WI38 (cell line): Measurements from ENCODE around the gene GHITM.
"Not testable (repeated sequence)": the region's sequence is repeated elsewhere in the genome, so short reads cannot be mapped to it uniquely, and the experiment has no call there.

Source experiments
- H3K4me3 ChIP-seq: 2 replicates; pipeline ENCODE4 v1.5.1; 2011; ENCODE audit warnings: low read depth, mild to moderate bottlenecking, control low read depth, low read length
- TF ChIP-seq, protein P1 (sequence below): IDR thresholded peaks from 2 replicates; pipeline ENCODE4 v1.5.1; 2012; ENCODE audit warnings: low read depth, mild to moderate bottlenecking, control low read depth, low read length

The GHITM gene

DNA sequence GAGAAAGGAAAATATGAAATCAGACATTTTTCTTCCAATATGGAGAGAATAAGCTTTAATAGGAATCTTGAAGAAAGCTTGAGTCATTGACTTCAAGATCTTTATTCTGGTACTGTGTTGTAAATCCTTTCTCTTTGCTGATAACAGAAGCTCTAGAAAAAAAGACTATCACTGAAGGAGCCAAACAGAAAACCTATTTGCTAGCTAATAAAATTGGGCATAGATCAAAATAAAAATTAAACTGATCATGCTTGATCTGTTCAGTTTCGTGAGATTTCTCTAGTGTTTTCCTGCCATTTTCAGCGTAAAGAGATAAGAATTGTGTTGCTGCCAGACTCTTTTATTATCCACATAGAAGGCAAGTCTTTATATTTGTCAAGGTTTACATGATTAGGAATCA is 1.5 kb upstream of the GHITM start:
- TF ChIP-seq, protein P1, sequence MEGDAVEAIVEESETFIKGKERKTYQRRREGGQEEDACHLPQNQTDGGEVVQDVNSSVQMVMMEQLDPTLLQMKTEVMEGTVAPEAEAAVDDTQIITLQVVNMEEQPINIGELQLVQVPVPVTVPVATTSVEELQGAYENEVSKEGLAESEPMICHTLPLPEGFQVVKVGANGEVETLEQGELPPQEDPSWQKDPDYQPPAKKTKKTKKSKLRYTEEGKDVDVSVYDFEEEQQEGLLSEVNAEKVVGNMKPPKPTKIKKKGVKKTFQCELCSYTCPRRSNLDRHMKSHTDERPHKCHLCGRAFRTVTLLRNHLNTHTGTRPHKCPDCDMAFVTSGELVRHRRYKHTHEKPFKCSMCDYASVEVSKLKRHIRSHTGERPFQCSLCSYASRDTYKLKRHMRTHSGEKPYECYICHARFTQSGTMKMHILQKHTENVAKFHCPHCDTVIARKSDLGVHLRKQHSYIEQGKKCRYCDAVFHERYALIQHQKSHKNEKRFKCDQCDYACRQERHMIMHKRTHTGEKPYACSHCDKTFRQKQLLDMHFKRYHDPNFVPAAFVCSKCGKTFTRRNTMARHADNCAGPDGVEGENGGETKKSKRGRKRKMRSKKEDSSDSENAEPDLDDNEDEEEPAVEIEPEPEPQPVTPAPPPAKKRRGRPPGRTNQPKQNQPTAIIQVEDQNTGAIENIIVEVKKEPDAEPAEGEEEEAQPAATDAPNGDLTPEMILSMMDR, result no peak
- no peak overlapping the region for H3K4me3 ChIP-seq

DNA sequence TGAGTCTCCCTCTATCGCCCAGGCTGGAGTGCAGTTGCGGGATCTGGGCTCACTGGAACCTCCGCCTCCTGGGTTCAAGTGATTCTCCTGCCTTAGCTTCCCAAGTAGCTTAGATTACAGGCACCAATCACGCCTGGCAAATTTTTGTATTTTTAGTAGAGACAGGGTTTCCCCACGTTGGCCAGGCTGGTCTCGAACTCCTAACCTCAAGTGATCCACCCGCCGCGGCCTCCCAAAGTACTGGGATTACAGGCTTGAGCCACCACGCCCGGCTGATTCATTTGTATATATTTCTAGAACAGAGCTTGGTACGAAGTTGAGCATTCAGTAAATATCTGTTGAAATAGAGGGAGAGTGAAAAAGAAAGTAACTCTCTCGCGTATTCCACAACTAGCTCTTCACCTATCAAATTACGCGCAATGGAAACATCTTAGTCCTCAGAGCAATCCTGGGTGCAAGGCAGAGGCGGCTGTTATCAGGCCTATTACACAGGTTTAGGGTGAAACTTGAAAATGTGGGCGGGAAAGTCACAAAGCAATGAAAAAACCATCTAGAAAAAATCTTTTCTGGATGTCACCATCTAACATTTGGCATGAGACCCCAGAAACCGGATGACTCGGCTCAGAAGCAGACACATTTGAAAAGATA is 707 bp upstream of the GHITM start:
- TF ChIP-seq, protein P1, result no peak
- peak overlapping the region; percentile 81 for H3K4me3 ChIP-seq

DNA sequence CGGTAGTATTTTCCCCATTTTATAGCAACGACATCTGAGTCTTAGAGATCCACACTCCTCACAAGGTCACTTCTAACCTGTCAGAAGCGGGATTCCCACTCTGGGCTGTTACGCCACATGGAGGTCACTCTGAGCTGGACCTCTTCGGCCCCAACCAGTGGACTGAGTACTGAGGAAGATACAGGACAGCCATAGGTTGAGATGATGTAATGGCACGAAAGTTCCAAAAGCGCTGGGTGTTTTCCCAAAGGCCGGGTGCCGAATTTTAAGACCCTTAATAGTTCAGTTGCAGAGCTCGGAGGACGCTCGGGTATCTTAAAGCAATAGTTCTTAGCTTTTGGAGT is 699 bp downstream of the GHITM start:
- H3K4me3 ChIP-seq, result peak overlapping the region; percentile 81
- TF ChIP-seq, protein P1, result no peak

DNA sequence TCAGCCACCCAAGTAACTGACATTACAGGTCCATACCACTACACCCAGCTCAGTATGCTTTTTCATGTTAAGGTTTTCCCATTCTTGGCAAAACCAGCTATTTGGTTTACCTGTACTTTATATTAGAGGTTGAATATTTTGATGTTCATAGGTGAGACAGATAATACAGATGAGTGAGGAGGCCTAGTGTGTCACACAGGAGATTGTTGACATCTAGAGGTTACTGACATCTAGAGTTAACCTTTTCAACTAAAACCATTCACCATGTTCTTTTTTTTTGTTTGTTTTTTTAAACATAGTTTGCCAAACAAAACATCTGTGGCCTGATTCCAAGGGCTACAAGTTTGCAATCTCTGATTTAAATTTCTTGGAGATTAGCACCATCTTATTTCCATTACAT is 8.0 kb downstream of the GHITM start:
- H3K4me3 ChIP-seq, result no peak overlapping the region
- TF ChIP-seq, protein P1, result no peak

DNA sequence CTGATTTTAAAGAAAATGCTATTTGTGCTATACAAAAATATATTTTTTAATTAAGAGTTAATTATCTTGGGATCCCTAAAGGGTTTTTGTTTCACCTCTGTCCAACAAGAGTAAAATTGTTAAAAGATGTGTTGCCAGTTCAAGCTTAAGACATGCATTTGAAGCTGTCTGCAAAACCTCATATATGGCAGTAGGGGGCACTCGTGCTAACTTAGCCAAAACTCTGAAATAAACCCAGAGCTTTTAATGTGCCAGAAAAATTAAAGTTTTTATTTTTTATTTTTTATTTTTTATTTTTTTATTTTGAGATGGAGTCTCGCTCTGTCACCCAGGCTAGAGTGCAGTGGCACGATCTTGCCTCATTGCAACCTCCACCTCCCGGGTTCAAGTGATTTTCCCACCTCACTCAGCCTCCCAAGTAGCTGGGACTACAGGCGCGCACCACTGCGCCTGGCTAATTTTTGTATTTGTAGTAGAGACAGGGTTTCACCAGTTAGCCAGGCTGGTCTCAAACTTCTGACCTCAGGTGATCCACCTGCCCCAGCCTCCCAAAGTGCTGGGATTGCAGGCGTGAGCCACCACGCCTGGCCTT is 8.8 kb downstream of the GHITM start:
- not testable (repeated sequence) for H3K4me3 ChIP-seq
- TF ChIP-seq, protein P1, result peak; percentile 73

DNA sequence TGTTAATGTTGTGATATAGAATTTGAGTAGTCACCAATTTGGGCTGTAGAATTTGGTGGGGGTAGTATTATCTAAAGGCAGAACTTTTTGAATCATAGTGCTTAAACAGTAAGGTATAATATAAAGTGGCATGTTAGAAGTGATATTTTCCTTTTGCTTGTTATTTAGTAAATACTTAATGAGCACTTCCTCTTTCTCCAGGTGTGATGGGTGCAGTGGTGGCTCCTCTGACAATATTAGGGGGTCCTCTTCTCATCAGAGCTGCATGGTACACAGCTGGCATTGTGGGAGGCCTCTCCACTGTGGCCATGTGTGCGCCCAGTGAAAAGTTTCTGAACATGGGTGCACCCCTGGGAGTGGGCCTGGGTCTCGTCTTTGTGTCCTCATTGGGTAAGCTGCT is 10.5 kb downstream of the GHITM start:
- TF ChIP-seq, protein P1, result no peak

DNA sequence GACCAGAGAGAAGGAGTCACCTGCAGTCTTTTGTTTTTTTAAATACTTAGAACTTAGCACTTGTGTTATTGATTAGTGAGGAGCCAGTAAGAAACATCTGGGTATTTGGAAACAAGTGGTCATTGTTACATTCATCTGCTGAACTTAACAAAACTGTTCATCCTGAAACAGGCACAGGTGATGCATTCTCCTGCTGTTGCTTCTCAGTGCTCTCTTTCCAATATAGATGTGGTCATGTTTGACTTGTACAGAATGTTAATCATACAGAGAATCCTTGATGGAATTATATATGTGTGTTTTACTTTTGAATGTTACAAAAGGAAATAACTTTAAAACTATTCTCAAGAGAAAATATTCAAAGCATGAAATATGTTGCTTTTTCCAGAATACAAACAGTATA is 13.5 kb downstream of the GHITM start:
- no peak overlapping the region for H3K4me3 ChIP-seq
- TF ChIP-seq, protein P1, result no peak

More for the DNA sequence above, 10.5 kb downstream of the GHITM start:
- H3K4me3 ChIP-seq, result no peak overlapping the region
